MM.1S (cell line): ENCODE measurements around the gene FIGLA.

Experiments used
- DNase-seq: peaks from one replicate; pipeline ENCODE4 v3.0.0-alpha.2; 2015
- H2AFZ ChIP-seq: fragments of 300-600 bp; sonication (generic); 2 replicates; pipeline ENCODE4 v1.6.0; 2016; ENCODE audit warnings: antibody characterized with exemption, low read length
- H3F3A ChIP-seq: fragments of 300-600 bp; sonication (generic); 2 replicates; pipeline ENCODE4 v1.6.1; 2016; ENCODE audit warnings: mild to moderate bottlenecking, antibody characterized with exemption, low read length, moderate library complexity, mixed read lengths; ENCODE audit not compliant: insufficient read depth
- H3K27ac ChIP-seq: fragments of 300-600 bp; sonication (generic); 2 replicates; pipeline ENCODE4 v1.5.1; 2016; ENCODE audit warnings: mild to moderate bottlenecking, low read length
- H3K27me3 ChIP-seq: fragments of 300-600 bp; sonication (generic); replicated peaks from 2 replicates; pipeline ENCODE4 v1.6.0; 2016; ENCODE audit warnings: low read length; ENCODE audit not compliant: insufficient read depth
- H3K36me3 ChIP-seq: fragments of 300-600 bp; sonication (generic); replicated peaks from 2 replicates; pipeline ENCODE4 v1.6.1; 2016; ENCODE audit warnings: mild to moderate bottlenecking, low read length, mixed read lengths; ENCODE audit not compliant: insufficient read depth
- H3K4me1 ChIP-seq: fragments of 300-600 bp; sonication (generic); 2 replicates; pipeline ENCODE4 v1.6.1; 2016; ENCODE audit warnings: low read length, mixed read lengths
- H3K4me2 ChIP-seq: fragments of 300-600 bp; sonication (generic); 2 replicates; pipeline ENCODE4 v1.6.0; 2016; ENCODE audit warnings: low read depth, low read length
- H3K4me3 ChIP-seq: fragments of 300-600 bp; sonication (generic); 2 replicates; pipeline ENCODE4 v1.5.1; 2016; ENCODE audit warnings: low read length, mixed read lengths
- H3K79me2 ChIP-seq: fragments of 300-600 bp; sonication (generic); 2 replicates; pipeline ENCODE4 v1.6.1; 2016; ENCODE audit warnings: mixed run types, low read length, mixed read lengths
- H3K9ac ChIP-seq: fragments of 300-600 bp; sonication (generic); 2 replicates; pipeline ENCODE4 v1.6.1; 2016; ENCODE audit warnings: low read length, mixed read lengths
- H3K9me2 ChIP-seq: fragments of 300-600 bp; sonication (generic); replicated peaks from 2 replicates; pipeline ENCODE4 v1.6.1; 2016; ENCODE audit warnings: mild to moderate bottlenecking, low read length, mixed read lengths; ENCODE audit not compliant: insufficient read depth
- H3K9me3 ChIP-seq: fragments of 300-600 bp; sonication (generic); replicated peaks from 2 replicates; pipeline ENCODE4 v1.6.1; 2016; ENCODE audit warnings: mild to moderate bottlenecking, low read length, mixed read lengths; ENCODE audit not compliant: insufficient read depth
- H4K20me1 ChIP-seq: fragments of 300-600 bp; sonication (generic); 2 replicates; pipeline ENCODE4 v1.6.1; 2016; ENCODE audit warnings: mild to moderate bottlenecking, low read length, moderate library complexity, mixed read lengths; ENCODE audit not compliant: insufficient read depth
- EZH2 ChIP-seq: fragments of 300-600 bp; sonication (generic); optimal IDR thresholded peaks from 2 replicates; pipeline ENCODE3; 2017; ENCODE audit warnings: low read depth, mild to moderate bottlenecking, antibody characterized with exemption, low read length, mixed read lengths
- EZH2phosphoT487 ChIP-seq: fragments of 300-600 bp; sonication (generic); IDR thresholded peaks from 2 replicates; pipeline ENCODE4 v1.6.1; 2018; ENCODE audit warnings: antibody characterized with exemption, low read length
- TF ChIP-seq, protein P1 (sequence below): fragments of 300-600 bp; sonication (generic); IDR thresholded peaks from 2 replicates; pipeline ENCODE4 v1.5.1; 2016; ENCODE audit warnings: antibody characterized with exemption, low read length, mixed read lengths

Gene FIGLA

DNA sequence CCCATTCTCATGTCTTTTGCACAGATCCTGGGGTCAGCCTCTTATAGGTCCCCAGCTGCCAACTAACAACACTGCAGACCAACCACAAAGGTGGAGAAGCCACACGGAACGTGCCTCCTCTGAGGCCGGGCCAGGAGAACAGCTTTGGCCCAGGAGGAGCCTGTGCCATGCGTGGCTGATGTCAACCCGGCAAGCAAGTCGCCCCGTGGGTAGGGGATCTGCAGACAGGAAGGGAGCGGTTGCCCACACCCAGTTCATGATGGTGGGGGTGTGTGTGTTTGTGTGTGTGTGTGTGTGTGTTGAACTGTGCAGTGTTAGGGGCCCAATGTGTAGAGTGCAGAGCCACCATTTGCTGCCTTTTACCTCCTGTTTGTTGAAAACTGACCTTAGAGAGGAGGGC lies 32.4 kb upstream of the FIGLA start:
- no peaks in the 10 kb centered on the region for H3K4me1 ChIP-seq
- H3K4me3 ChIP-seq, result no peak overlapping the region
- H4K20me1 ChIP-seq, result no peaks in the 10 kb centered on the region
- H3F3A ChIP-seq, result no peaks in the 10 kb centered on the region
- no peaks in the 10 kb centered on the region for H3K9me2 ChIP-seq
- TF ChIP-seq EZH2 (no peak), EZH2phosphoT487 (no peak)
- TF ChIP-seq, protein P1, sequence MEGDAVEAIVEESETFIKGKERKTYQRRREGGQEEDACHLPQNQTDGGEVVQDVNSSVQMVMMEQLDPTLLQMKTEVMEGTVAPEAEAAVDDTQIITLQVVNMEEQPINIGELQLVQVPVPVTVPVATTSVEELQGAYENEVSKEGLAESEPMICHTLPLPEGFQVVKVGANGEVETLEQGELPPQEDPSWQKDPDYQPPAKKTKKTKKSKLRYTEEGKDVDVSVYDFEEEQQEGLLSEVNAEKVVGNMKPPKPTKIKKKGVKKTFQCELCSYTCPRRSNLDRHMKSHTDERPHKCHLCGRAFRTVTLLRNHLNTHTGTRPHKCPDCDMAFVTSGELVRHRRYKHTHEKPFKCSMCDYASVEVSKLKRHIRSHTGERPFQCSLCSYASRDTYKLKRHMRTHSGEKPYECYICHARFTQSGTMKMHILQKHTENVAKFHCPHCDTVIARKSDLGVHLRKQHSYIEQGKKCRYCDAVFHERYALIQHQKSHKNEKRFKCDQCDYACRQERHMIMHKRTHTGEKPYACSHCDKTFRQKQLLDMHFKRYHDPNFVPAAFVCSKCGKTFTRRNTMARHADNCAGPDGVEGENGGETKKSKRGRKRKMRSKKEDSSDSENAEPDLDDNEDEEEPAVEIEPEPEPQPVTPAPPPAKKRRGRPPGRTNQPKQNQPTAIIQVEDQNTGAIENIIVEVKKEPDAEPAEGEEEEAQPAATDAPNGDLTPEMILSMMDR, result no peak
- no peak overlapping the region for H2AFZ ChIP-seq
- no peaks in the 10 kb centered on the region for H3K79me2 ChIP-seq
- H3K9me3 ChIP-seq, result no peaks in the 10 kb centered on the region
- no peaks in the 10 kb centered on the region for H3K36me3 ChIP-seq
- H3K27me3 ChIP-seq, result no peaks in the 10 kb centered on the region
- H3K27ac ChIP-seq, result no peak overlapping the region
- H3K9ac ChIP-seq, result no peak overlapping the region
- DNase-seq, result no peak
- H3K4me2 ChIP-seq, result no peak overlapping the region

DNA sequence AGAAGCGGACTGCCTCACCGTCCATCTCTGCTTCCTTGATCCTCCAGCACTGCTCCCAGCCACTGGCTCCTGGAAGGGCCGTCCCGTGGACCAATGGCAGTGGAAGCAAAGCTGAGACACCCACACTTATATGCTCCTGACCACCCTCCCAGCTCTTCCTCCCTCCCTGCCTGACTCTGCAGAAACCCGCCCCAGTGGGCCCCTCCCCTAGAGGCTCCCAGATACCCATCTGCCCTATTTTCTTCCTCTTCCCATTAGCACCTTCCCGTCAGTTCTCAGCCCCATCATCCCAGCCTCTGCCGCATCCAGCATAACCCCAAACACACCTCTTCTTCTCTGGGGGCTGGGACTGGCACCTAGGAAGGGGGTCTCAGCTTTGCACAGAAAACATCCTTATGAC lies 30.1 kb upstream of the FIGLA start, which contains the start of gene CLEC4F:
Gene CLEC4F, minus strand, starts transcription at position 101 of the 400 bp plus-strand sequence. Its CDS starts 76 bp downstream, at position 25.
- H3K4me2 ChIP-seq, result no peak within 1 kb of the TSS

DNA sequence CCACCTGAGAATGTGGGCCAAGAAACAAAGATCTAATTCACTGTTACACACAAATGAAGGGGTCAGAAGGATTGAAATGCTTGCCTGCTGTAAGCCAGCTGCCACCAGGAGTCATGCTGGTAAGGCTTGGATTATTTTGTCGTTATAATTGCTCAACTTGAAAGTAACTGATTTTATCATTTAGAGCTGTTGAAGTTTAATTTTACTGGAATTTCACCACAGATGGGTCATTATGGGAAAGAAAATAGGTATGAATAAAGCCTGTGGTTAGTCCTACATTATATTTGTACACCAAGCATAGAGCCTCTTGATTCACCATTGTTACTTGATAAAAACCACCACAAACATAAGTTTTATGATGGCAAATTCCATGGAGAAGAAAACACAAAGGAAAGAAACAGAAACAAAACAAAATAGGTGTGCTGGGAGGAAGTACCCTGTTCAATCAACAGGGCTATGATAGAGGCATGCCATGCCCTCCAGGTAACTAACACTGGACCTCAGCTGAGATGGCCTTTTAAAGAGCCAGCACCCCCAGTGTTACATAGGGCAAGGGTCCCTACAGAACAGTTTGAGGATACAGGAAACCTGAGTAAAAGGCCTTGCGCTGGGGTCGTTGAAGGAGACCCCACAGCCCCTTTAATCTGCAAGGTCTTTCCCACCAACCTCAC lies 27.0 kb upstream of the FIGLA start:
- TF ChIP-seq EZH2phosphoT487 (no peak), EZH2 (no peak)
- TF ChIP-seq, protein P1, result no peak
- Histone ChIP-seq H3K4me2 (no peak overlapping the region), H2AFZ (no peak overlapping the region), H3K9ac (no peak overlapping the region), H3K9me2 (no peaks in the 10 kb centered on the region), H3F3A (no peaks in the 10 kb centered on the region), H3K27ac (no peak overlapping the region), H3K4me3 (no peak overlapping the region), H3K4me1 (no peaks in the 10 kb centered on the region), H3K27me3 (no peaks in the 10 kb centered on the region), H3K9me3 (no peaks in the 10 kb centered on the region), H4K20me1 (no peaks in the 10 kb centered on the region), H3K79me2 (no peaks in the 10 kb centered on the region), H3K36me3 (no peaks in the 10 kb centered on the region)
- no peak for DNase-seq

More for the DNA sequence above, 30.1 kb upstream of the FIGLA start, which contains the start of gene CLEC4F:
- no peak within 1 kb of the TSS for H3K4me3 ChIP-seq
- H3K4me1 ChIP-seq, result no peaks in the 10 kb centered on the region
- no peaks in the 10 kb centered on the region for H3K36me3 ChIP-seq
- H3K79me2 ChIP-seq, result no peaks in the 10 kb centered on the region
- no peaks in the 10 kb centered on the region for H3F3A ChIP-seq
- H3K27ac ChIP-seq, result no peak within 1 kb of the TSS
- H3K9me2 ChIP-seq, result no peaks in the 10 kb centered on the region
- no peaks in the 10 kb centered on the region for H4K20me1 ChIP-seq
- no peak for DNase-seq
- no peak within 1 kb of the TSS for H2AFZ ChIP-seq
- H3K27me3 ChIP-seq, result no peaks in the 10 kb centered on the region
- H3K9me3 ChIP-seq, result no peaks in the 10 kb centered on the region
- H3K9ac ChIP-seq, result no peak within 1 kb of the TSS
- TF ChIP-seq EZH2phosphoT487, result no peak
- TF ChIP-seq EZH2, result no peak
- TF ChIP-seq, protein P1, result no peak
